OCI-LY7 (cell line): ENCODE measurements around the gene SMIM38.

Source experiments
- CTCF ChIP-seq: fragments of 200-600 bp; sonication (generic); conservative IDR thresholded peaks from 2 replicates; pipeline ENCODE4 v1.5.1; 2014; ENCODE audit warnings: mild to moderate bottlenecking, antibody characterized with exemption, low read length, moderate library complexity, mixed read lengths
- EZH2phosphoT487 ChIP-seq: fragments of 200-600 bp; sonication (generic); IDR thresholded peaks from 2 replicates; pipeline ENCODE4 v1.6.1; 2018; ENCODE audit warnings: low read depth, borderline replicate concordance, mild to moderate bottlenecking, mixed run types, antibody characterized with exemption, low read length, moderate library complexity, mixed read lengths

- TF ChIP-seq CTCF = no peak
- TF ChIP-seq EZH2phosphoT487 = no peak
Measured at GRCh38 chr11:69154211-69154913, 1.4 kb upstream of the SMIM38 start.
